Endothelial cell of umbilical vein (primary cell): Measurements from ENCODE around the gene ART3.

Experiments
- CTCF ChIP-seq, 2 donors: IDR thresholded peaks; 1 replicate in 1 of 2; 2 replicates in 1 of 2; pipeline ENCODE4 v1.5.1; 2011; ENCODE audit warnings: low read length in 2 of 2, mild to moderate bottlenecking in 2 of 2, moderate library complexity in 2 of 2, control low read depth in 1 of 2, inconsistent platforms in 1 of 2, low read depth in 1 of 2; ENCODE audit not compliant: insufficient read depth in 1 of 2; ENCODE audit errors: extremely low read depth in 1 of 2
- POLR2A ChIP-seq: IDR thresholded peaks from 2 replicates; pipeline ENCODE4 v1.6.1; 2012; ENCODE audit warnings: low read depth, mild to moderate bottlenecking, control low read depth, low read length

DNA sequence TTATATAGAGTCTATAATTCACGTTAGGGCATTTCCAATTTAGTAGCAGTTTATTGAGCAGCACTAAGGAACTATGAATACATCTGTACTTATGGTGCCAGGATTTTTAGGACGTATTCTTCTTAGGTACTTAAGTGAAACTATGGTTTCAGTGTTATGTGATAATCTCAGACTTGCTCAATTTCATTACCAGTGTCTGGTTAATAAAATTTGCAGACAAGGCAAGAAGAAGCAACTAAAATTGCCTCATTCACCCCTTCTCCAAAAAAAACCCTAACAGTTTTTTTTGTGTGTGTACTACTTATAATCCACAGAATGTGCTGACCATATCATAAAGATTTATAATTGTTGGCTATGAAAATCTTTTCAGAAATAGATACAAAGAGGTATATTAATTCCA lies 45.2 kb upstream of the ART3 start:
- TF ChIP-seq CTCF (IDR thresholded peaks at IDR 0.05; ENCODE audit: extremely low read depth in 1 of 2, insufficient read depth in 1 of 2, low read depth in 1 of 2, low read length in 2 of 2) = no peak
- no peak for TF ChIP-seq POLR2A
